T follicular helper cell (primary cell): Measurements from ENCODE around the gene GNG7.
"Not testable (repeated sequence)": the region's sequence is repeated elsewhere in the genome, so short reads cannot be mapped to it uniquely, and the experiment has no call there.

Experiments
- DNase-seq: peaks from one replicate; pipeline ENCODE4 v3.0.0-alpha.2; 2020; ENCODE audit warnings: low read depth

GNG7 gene

GRCh38 chr19:2726904-2727639 lies 24.6 kb upstream of the GNG7 start:
- DNase-seq, result no peak

- DNase-seq, result no peak
Measured at GRCh38 chr19:2726160-2726855, 23.8 kb upstream of the GNG7 start.

GRCh38 chr19:2724148-2724557 lies 21.7 kb upstream of the GNG7 start:
- no peak for DNase-seq

GRCh38 chr19:2723747-2724146 lies 21.3 kb upstream of the GNG7 start:
- DNase-seq, result no peak

- no peak for DNase-seq
Measured at GRCh38 chr19:2723345-2723715, 20.8 kb upstream of the GNG7 start.

GRCh38 chr19:2722541-2723344 lies 20.2 kb upstream of the GNG7 start:
- no peak for DNase-seq

GRCh38 chr19:2721570-2722540 lies 19.4 kb upstream of the GNG7 start:
- no peak for DNase-seq

- no peak for DNase-seq
Measured at GRCh38 chr19:2720777-2721569, 18.5 kb upstream of the GNG7 start, which contains the start of gene DIRAS1. Gene DIRAS1 (minus strand): TSS chr19:2721372. CDS start chr19:2717806, 3,566 bp downstream.

GRCh38 chr19:2719920-2720776 lies 17.7 kb upstream of the GNG7 start:
- no peak for DNase-seq

- no peak for DNase-seq
Measured at GRCh38 chr19:2719232-2719735, 16.8 kb upstream of the GNG7 start.

- DNase-seq, result no peak
Measured at GRCh38 chr19:2717638-2718541, 15.4 kb upstream of the GNG7 start.

GRCh38 chr19:2716722-2717637 lies 14.5 kb upstream of the GNG7 start:
- DNase-seq, result no peak

- no peak for DNase-seq
Measured at GRCh38 chr19:2716275-2716650, 13.8 kb upstream of the GNG7 start.

- no peak for DNase-seq
Measured at GRCh38 chr19:2715470-2716274, 13.2 kb upstream of the GNG7 start.

GRCh38 chr19:2714531-2715269 lies 12.2 kb upstream of the GNG7 start:
- DNase-seq, result no peak

- DNase-seq, result not testable (repeated sequence)
Measured at GRCh38 chr19:2714102-2714501, 11.6 kb upstream of the GNG7 start.
